Activated T-cell treated with anti-CD3 and anti-CD28 coated beads, Interleukin-2, amount 50 U/mL, for 4 hours (primary cell): Measurements from ENCODE around the gene CXCL14. TPM values are rescaled to one million over a fixed set of nuclear protein-coding genes. Genes with fewer than 3 reads are reported as not detected.
A peak's percentile ranks its signal among the peaks of the same experiment; 100 is the strongest.

Experiments
- ATAC-seq, 2 donors: fragments of 200-7000 bp; cut with Tn5 transposase; one replicate each; pipeline ENCODE4 v1.10.0; 2021
- DNase-seq: peaks from one replicate; pipeline ENCODE4 v3.0.0-alpha.2; 2020
- H3K27me3 Mint-ChIP-seq: one replicate; pipeline ENCODE4 v1.8.0; 2021; ENCODE audit warnings: low read depth, mixed read lengths
- H3K36me3 Mint-ChIP-seq: one replicate; pipeline ENCODE4 v1.8.0; 2022; ENCODE audit warnings: mixed read lengths; ENCODE audit not compliant: insufficient read depth
- H3K4me1 Mint-ChIP-seq: one replicate; pipeline ENCODE4 v1.8.0; 2021; ENCODE audit warnings: low read depth, mixed read lengths
- H3K4me3 Mint-ChIP-seq: one replicate; pipeline ENCODE4 v1.8.0; 2021; ENCODE audit warnings: mild to moderate bottlenecking, moderate library complexity, mixed read lengths
- H3K9me3 Mint-ChIP-seq: one replicate; pipeline ENCODE4 v1.8.0; 2021; ENCODE audit warnings: mixed read lengths
- total RNA-seq, 3 donors: library from RNA; stranded (reverse); gene quantifications; one replicate each; pipeline ENCODE4 v1.2.1, GENCODE V29; 2021

CXCL14 gene
- total RNA-seq, 3 donors from 2014 or later, result not detected

DNA sequence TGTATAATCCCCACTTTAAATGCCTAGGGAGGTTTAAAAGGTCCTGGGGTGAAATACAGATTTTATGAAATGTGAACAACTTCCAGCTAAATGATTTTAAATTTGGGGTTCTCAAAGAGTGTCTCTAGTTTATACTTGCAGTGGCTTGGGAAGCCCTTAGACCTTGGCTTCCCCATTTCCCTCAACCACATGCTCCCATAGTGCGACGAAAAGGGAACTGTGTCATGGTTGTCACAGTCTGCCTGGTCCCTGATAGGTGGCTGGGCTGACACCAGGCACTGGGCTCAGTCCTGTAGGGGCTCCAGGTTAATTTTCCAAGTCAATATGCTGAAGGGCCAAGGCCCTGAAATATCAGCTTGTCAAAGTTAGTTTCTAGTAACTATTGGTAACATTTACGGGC lies 10.4 kb upstream of the CXCL14 start:
- no peaks in the 10 kb centered on the region for H3K9me3 Mint-ChIP-seq
- ATAC-seq, result no peak
- no peak overlapping the region for H3K4me3 Mint-ChIP-seq
- H3K36me3 Mint-ChIP-seq, result no peaks in the 10 kb centered on the region
- DNase-seq, result no peak
- H3K4me1 Mint-ChIP-seq, result no peaks in the 10 kb centered on the region
- H3K27me3 Mint-ChIP-seq, result no peaks in the 10 kb centered on the region

DNA sequence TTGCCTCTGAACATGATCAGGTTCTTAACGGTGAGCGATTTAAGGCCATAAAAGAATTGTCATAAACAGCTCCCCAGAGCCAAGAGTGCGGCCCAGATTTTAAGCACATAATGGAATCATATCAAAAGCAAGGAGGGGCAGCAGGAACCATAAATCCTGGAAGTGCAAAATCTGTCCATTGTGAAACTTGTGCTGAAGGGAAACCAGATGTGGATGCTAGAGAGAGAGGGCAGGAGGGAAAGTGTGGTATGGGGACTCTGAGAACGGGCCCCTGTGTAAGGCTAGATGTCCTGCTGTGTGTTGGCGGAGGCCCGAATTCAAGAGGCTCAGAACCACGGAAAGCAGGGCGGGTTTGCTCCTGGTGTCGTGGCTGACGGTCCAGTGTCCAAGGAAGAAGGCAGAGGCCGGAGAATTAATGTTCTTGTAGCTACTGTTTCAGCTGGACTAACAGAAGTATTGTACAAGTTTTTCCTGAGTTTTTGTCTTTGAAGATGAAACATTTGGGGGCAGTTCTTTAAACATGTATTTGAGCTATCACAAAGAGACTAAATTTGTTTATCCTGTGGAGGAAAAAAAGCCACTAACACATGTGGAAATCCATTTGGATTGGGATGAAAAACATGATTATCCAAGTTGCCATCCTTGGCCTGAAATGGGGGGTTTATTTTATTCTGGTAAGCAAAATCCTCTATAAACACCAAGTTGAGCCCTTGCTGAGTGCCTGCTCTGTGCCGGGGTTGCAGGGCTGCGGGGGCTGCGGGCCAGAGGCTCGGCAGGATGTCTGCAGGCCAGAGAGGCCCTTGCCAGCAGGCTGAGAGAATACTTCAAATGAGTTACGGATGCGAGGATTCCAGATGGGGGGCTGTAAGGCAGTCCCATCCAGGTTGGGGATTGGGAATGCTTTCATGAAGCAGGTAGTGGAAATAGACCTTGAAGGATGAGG lies 9.2 kb upstream of the CXCL14 start:
- H3K36me3 Mint-ChIP-seq, result no peaks in the 10 kb centered on the region
- DNase-seq (no peak), ATAC-seq (no peak)
- H3K9me3 Mint-ChIP-seq, result no peaks in the 10 kb centered on the region
- H3K4me3 Mint-ChIP-seq, result no peak overlapping the region
- H3K4me1 Mint-ChIP-seq, result no peaks in the 10 kb centered on the region
- H3K27me3 Mint-ChIP-seq, result peaks cover under 1% of the 10 kb centered on the region

DNA sequence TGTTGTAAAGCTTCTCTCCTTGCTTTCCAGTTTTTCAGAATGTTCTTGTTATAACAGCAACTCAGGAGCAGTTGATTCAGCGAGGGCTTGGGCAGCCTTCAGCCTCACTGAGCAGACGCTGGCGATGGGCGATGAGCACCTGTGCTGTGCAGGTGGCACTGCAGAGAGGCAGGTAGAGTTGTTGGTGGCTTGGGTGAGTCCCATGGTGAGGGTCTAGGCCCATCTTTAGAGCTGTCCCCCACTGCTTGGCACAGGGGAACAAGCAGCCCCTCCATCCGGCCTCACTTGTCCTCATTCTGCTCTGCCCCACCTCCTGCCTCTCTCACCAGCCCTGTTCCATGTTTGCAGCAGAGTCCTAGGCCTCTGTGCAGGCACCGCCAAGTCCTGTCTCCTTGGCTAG lies 6.1 kb upstream of the CXCL14 start:
- H3K4me3 Mint-ChIP-seq, result no peak overlapping the region
- peaks cover 14% of the 10 kb centered on the region for H3K27me3 Mint-ChIP-seq
- H3K9me3 Mint-ChIP-seq, result no peaks in the 10 kb centered on the region
- DNase-seq (no peak), ATAC-seq (no peak)
- H3K4me1 Mint-ChIP-seq, result no peaks in the 10 kb centered on the region
- H3K36me3 Mint-ChIP-seq, result no peaks in the 10 kb centered on the region

DNA sequence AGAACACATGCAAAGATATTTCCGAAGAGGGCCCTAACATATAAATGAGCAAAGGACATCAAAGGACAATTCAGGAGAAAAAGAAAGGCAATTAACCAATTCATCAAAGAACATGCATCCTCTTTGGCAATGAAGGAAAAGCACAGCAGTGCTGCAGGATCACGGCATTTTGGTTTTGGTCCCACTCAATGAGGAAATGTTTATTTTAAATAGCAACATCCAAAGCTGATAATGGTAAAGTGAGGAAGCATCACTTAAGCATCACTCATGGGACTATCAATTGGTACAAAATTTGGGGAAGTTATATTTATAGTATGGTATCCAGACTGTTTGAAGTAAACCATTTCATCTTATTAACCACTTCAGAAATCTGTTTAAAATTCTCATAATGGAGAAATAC lies 5.5 kb upstream of the CXCL14 start:
- ATAC-seq (no peak), DNase-seq (no peak)
- Mint-ChIP-seq H3K4me1 (no peaks in the 10 kb centered on the region), H3K36me3 (no peaks in the 10 kb centered on the region), H3K4me3 (no peak overlapping the region), H3K9me3 (no peaks in the 10 kb centered on the region), H3K27me3 (peaks cover 20% of the 10 kb centered on the region)

DNA sequence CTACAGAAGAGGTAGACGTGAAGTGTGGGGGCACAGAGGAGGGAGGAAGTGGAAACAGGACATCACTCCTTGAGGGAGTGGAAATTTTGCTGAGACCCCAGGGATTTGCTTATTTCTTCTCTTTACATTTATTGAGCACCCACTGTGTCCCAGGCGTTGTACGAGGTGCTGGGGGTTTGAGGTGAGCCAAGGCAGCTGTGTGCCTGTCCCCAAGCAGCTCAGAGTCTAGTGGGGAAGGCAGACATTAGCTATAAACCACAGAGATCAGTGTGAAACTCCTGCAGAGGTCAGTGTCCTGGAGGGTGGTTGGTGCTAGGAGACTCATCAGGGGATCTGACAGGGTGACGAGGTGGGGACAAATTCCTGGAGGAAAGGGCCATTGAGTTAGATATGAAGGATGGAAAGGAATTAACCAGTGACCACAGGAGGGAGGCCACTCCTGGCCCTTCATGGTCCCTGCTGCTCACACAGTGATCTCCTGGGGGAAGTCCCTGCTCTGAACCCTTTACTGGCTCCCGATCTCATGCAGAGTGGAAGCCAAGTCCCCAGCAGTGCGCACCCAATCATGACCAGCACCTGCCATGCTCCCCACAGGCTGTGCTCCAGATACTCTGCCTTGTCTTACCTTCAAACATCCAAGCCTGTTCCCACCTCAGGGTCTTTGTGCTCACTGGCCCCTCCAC lies 3.4 kb upstream of the CXCL14 start:
- Mint-ChIP-seq H3K36me3 (no peaks in the 10 kb centered on the region), H3K27me3 (peaks cover 37% of the 10 kb centered on the region), H3K4me3 (no peak overlapping the region), H3K9me3 (no peaks in the 10 kb centered on the region), H3K4me1 (no peaks in the 10 kb centered on the region)
- DNase-seq (no peak), ATAC-seq (no peak)

DNA sequence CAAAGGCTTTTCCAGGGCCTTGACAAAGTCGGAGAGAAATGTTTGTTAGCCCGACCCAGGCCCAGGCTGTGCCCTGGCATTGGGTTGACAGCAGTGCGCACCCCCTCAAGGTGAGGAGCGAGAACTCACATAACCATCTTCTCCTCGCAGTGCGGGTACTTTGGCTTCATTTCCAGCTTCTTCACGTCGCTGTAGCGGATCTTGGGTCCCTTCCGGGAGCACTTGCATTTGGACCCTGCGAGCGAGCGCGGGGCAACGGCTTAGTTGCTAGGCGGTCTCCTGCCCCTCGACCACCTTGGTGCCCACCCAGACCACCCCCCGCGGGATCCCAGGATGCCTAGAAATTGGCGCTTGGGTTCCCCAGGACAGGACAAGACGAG lies 496 bp downstream of the CXCL14 start:
- H3K4me3 Mint-ChIP-seq, result no peak overlapping the region
- ATAC-seq (no peak), DNase-seq (no peak)
- H3K9me3 Mint-ChIP-seq, result no peaks in the 10 kb centered on the region
- H3K36me3 Mint-ChIP-seq, result no peaks in the 10 kb centered on the region
- peaks cover 45% of the 10 kb centered on the region for H3K27me3 Mint-ChIP-seq
- no peaks in the 10 kb centered on the region for H3K4me1 Mint-ChIP-seq

DNA sequence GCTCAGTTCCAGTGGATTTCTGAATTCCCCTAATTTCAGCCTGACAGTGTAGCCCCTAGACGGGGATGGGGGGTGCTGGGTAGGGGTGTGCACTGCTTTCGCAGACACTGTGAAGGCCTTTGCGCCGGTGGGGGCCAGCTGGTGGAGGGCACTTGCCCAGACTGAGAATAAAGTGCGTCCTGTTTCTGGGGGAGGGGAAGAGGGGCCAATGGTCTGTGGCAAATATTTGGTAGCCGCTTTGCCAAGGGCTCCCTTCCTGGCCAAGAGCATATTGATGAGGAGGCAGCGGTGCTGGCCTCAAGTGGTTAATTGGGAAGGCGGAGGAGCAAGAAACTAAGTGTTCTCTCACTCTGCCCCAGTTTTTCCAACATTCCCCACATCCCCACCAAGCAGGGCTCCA lies 1.4 kb downstream of the CXCL14 start:
- Mint-ChIP-seq H3K4me3 (no peak overlapping the region), H3K9me3 (no peaks in the 10 kb centered on the region), H3K36me3 (no peaks in the 10 kb centered on the region), H3K4me1 (no peaks in the 10 kb centered on the region), H3K27me3 (peaks cover 40% of the 10 kb centered on the region)
- DNase-seq (no peak), ATAC-seq (no peak)

DNA sequence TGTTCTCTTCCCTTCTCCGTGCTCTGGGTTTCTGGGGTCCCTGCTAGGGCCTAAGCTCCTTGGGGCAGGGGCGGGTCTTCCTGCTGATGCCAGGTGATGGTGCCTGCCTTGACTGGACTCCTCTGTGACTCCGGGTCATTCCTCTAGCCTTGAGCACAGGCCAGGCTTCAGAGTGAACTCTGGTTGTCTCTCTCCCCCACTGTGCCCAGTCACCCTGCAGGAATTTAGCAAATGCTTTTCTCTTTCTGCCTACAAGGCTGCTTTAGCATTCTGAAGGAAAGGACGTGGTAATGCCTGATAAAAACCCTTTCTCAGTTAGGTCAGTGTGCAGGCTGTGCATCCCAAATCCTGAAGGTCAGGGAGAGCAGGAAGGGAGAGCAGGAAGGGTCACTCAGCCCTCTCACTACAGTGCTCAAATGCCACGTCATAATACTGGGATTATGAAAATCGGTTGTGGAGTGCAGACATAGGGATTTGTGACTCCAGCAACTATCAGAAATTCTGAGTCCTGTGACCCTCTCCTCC lies 2.7 kb downstream of the CXCL14 start:
- ATAC-seq, result no peak

DNA sequence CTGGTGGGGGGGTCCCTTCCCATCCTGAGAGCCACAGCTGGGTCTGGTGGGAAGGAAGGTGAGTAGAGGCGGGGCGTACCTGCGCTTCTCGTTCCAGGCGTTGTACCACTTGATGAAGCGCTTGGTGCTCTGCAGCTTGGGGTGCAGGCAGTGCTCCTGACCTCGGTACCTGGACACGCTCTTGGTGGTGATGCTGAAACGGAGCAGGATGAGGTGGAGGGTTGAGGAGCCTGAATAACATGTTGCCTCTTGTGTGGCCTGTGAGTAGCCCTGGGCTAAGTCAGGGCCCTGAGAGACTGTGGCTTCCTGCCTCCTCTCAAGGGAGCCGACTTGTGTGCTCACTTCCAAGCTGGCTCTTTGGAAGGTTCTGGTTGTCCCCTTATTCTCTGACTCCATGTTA lies 4.3 kb downstream of the CXCL14 start:
- Mint-ChIP-seq H3K4me1 (no peaks in the 10 kb centered on the region), H3K4me3 (no peak overlapping the region), H3K9me3 (no peaks in the 10 kb centered on the region), H3K27me3 (peaks cover 30% of the 10 kb centered on the region), H3K36me3 (no peaks in the 10 kb centered on the region)
- ATAC-seq (no peak), DNase-seq (no peak)

More for the DNA sequence above, 2.7 kb downstream of the CXCL14 start:
- H3K36me3 Mint-ChIP-seq, result no peaks in the 10 kb centered on the region
- no peaks in the 10 kb centered on the region for H3K4me1 Mint-ChIP-seq
- no peak for DNase-seq
- H3K9me3 Mint-ChIP-seq, result no peaks in the 10 kb centered on the region
- no peak overlapping the region for H3K4me3 Mint-ChIP-seq
- H3K27me3 Mint-ChIP-seq, result peaks cover 31% of the 10 kb centered on the region

DNA sequence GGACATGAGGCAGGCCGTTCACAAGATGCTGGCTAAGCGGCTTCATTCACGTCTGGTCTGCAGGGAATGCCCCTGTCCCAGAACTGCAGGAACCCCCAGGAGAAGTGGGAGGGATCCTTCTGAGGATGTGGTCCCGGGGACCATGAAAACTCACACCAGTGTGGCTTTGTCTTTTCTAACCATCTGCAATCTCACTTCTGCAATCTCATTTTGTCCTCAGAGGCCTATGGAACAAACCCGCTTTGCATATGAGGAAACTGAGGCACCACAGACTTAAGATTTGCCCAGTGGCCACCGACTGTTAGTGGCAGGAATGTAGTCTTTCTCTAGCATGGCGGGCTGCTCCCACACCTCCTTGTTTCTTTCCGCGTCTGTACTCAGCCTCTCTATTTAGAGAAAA lies 6.9 kb downstream of the CXCL14 start:
- ATAC-seq, result no peak
- no peak for DNase-seq
- no peaks in the 10 kb centered on the region for H3K36me3 Mint-ChIP-seq
- H3K4me1 Mint-ChIP-seq, result peaks cover 5% of the 10 kb centered on the region
- H3K4me3 Mint-ChIP-seq, result no peak overlapping the region
- peaks cover 7% of the 10 kb centered on the region for H3K27me3 Mint-ChIP-seq
- no peaks in the 10 kb centered on the region for H3K9me3 Mint-ChIP-seq

DNA sequence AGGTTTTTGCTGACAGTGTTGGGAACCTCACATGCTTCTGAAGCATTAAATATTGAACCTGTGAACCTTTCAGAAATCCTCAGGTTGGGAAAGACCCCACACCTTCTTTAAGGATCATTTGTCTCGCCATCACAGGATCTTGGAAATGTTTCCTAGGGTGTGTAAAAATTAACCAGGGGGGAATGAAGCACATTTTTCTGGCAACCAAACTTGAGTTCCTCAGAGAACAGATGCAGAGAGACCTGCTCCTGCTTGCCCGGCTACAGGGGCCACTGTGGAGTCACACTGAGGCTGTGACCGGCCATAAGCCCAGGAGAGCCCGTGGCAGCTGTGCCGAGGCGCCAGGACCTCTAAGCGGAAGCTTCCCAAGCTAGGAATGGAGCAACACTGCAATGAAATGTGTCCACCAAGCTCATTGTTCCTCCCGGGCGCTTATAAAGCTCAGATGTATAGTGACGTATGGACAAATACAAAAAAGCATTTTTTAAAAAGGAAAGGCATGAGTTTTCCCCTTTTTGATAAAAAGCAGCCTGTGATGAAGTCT lies 7.7 kb downstream of the CXCL14 start:
- no peak for ATAC-seq
- no peaks in the 10 kb centered on the region for H3K36me3 Mint-ChIP-seq
- no peak for DNase-seq
- H3K4me1 Mint-ChIP-seq, result peaks cover 5% of the 10 kb centered on the region
- H3K4me3 Mint-ChIP-seq, result no peak overlapping the region
- peaks cover 10% of the 10 kb centered on the region for H3K27me3 Mint-ChIP-seq
- no peaks in the 10 kb centered on the region for H3K9me3 Mint-ChIP-seq

DNA sequence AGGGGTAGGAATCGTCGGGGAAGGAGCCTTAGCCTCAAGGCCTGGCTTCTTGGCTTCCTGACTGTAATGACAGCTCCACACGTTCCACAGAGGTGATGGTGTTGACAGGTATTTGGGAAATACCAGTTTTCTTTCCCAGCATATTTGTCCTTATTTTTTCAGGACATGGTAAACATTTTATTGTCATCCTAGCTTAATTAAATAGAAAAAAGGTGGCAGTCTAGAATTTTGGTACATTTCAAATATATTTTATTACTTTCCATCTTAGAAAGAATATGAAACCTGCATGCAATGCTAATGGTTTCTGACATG lies 8.4 kb downstream of the CXCL14 start:
- H3K4me1 Mint-ChIP-seq, result peaks cover 5% of the 10 kb centered on the region

DNA sequence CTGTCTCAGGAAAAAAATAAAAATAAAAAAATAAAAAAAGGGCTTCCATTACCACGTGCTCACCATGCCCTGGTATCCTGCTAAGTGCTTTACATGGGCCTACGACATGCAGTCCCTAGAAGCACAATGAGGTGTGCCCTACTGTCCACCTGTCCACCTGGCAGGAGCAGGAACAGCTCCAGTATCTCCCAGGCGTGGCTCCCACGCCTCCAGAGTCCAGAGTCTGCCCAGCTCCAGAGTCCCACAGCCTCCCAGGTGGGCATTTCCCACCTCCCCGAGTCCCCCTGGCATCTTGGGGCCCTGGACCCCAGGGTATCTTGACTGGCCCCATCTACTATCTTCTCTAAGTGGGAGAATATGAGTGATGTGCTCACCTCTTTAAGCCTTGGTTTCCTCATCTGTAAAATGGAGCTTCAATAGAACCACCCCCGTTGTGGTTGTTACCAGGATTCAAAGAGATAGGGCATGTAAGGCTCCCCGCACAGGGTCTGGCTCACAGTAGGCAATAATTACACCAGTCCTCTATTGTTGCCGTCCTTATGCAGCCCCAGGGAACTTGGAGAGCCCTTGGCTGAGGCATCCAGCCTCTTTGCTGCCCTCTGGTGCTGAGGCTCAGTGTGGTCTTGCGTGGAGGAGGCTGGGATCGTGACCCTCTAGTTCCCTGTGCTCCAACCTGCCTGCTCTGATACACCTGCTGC lies 8.9 kb downstream of the CXCL14 start:
- Mint-ChIP-seq H3K4me3 (no peak overlapping the region), H3K27me3 (peaks cover 7% of the 10 kb centered on the region), H3K9me3 (no peaks in the 10 kb centered on the region), H3K4me1 (peaks cover 5% of the 10 kb centered on the region), H3K36me3 (no peaks in the 10 kb centered on the region)
- ATAC-seq, result peak in 1 of 2 donors; percentile 35
- DNase-seq, result no peak

More for the DNA sequence above, 8.4 kb downstream of the CXCL14 start:
- Mint-ChIP-seq H3K27me3 (peaks cover 8% of the 10 kb centered on the region), H3K4me3 (no peak overlapping the region), H3K36me3 (no peaks in the 10 kb centered on the region), H3K9me3 (no peaks in the 10 kb centered on the region)
- no peak for DNase-seq
- no peak for ATAC-seq

DNA sequence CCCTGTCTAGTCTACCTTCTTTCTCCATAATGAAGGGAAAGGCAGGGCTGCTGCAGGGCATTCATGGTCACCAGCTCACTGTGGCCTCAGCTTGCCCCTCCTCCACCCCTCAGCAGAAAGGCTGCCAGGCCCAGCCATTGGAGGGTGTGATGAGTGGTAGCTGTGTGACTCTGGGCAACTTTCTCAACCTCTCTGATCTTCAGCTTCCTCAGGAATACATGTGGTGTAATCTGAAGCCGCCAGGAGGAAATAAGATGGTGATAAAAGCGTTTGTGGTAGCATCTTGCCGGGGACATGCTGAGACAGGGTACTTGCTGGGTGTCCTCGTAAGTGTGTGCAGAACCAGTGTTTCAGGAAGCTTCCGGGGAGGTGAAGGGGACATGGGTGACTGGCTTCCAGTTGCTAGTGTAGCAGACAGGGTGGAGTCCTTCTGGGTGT lies 9.8 kb downstream of the CXCL14 start:
- ATAC-seq, result no peak
- Mint-ChIP-seq H3K27me3 (peaks cover 7% of the 10 kb centered on the region), H3K4me3 (no peak overlapping the region), H3K36me3 (no peaks in the 10 kb centered on the region), H3K4me1 (peaks cover 5% of the 10 kb centered on the region), H3K9me3 (no peaks in the 10 kb centered on the region)
- no peak for DNase-seq
